Nephron progenitor cell (in vitro differentiated cells): ENCODE measurements around the gene AMACR.
A peak's percentile ranks its signal among the peaks of the same experiment; 100 is the strongest.

Experiments used
- DNase-seq: peaks from one replicate; pipeline ENCODE4 v3.0.0; 2021
- H3K27ac Mint-ChIP-seq: 2 replicates; pipeline ENCODE4 v1.8.0; 2021; ENCODE audit warnings: mild to moderate bottlenecking, moderate library complexity, mixed read lengths
- H3K27me3 Mint-ChIP-seq: 2 replicates; pipeline ENCODE4 v1.8.0; 2021; ENCODE audit warnings: mild to moderate bottlenecking, low read depth, mixed read lengths; ENCODE audit not compliant: poor library complexity
- H3K36me3 Mint-ChIP-seq: 2 replicates; pipeline ENCODE4 v1.8.0; 2021; ENCODE audit warnings: low read depth, mixed read lengths
- H3K4me1 Mint-ChIP-seq: 2 replicates; pipeline ENCODE4 v1.8.0; 2021; ENCODE audit warnings: mixed read lengths
- H3K4me3 Mint-ChIP-seq: 2 replicates; pipeline ENCODE4 v1.8.0; 2021; ENCODE audit warnings: mild to moderate bottlenecking, moderate library complexity, mixed read lengths
- H3K9me3 Mint-ChIP-seq: 2 replicates; pipeline ENCODE4 v1.8.0; 2021; ENCODE audit warnings: mild to moderate bottlenecking, moderate library complexity, mixed read lengths
- CTCF ChIP-seq: fragments of 200-600 bp; sonication (generic); IDR thresholded peaks from 2 replicates; pipeline ENCODE4 v1.5.0; 2021; ENCODE audit warnings: antibody characterized with exemption

Gene AMACR

DNA sequence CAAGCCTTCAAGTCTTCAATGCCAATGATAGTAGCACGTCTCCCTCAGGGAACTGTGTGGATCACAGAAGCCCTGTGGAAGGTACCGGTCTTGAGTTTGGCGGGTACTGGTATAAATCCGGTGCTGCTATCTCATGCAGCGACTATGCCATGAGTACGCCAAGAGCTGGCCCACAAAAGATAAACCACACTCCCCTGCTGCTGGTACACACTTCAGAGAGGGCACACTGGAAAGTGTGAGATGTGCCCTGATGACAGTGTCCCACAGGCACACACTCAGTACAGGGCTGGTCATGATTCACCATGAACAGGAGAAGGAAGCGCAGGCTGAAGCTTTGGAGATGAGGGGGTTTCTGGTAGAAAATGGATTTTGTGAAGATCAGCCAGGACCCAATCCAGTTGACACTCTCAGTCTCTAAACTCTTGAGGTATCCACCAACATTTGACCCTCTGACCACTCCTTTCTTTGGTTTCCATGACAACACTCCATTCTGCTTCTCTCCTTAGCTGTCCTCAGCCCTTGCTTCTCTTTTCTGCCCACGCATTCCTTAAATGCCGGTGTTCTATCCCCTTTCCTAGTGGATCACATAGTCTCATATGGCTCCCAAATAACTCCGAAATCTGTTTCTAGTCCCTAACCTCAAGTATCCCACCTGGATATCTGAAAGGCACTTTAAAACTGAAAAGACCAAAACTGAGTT is 5.1 kb downstream of the AMACR start:
- Mint-ChIP-seq H3K27ac (no peak overlapping the region), H3K27me3 (peaks cover 2% of the 10 kb centered on the region), H3K36me3 (peaks cover 50% of the 10 kb centered on the region), H3K4me1 (peaks cover 71% of the 10 kb centered on the region), H3K4me3 (no peak overlapping the region), H3K9me3 (no peaks in the 10 kb centered on the region)
- DNase-seq, result no peak
- no peak for TF ChIP-seq CTCF

DNA sequence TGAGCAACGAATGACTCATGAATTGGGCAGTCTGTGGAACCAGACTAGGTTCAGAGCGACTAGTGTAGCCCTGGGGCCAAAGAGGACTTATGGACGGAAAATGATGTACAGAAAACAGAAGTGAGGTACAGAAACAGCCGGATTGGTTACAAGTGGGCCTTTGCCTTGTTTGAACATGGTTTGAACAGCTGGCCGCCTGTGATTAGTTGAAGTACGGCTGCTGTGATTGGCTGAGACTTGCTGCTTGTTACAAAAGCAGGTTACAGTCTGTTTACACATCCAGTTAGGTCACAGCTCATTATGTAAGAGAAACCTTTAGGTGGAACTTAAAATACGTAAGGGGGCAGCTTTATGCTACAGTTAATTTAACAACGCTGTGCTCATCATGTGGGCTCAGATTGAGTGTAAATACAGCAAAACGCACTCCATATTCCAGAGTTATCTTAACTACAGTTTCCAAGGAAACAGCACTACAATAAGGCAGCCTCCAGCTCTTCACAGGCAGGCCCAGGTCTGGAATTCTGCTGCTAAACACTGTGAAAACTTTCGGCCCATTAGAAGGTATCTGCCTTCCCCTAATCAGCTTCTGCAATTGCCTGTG is 6.5 kb downstream of the AMACR start:
- Mint-ChIP-seq H3K9me3 (no peaks in the 10 kb centered on the region), H3K36me3 (peaks cover 57% of the 10 kb centered on the region), H3K4me1 (peaks cover 68% of the 10 kb centered on the region), H3K27me3 (peaks cover 2% of the 10 kb centered on the region), H3K27ac (peak overlapping the region; percentile 95), H3K4me3 (no peak overlapping the region)
- TF ChIP-seq CTCF, result no peak
- no peak for DNase-seq

DNA sequence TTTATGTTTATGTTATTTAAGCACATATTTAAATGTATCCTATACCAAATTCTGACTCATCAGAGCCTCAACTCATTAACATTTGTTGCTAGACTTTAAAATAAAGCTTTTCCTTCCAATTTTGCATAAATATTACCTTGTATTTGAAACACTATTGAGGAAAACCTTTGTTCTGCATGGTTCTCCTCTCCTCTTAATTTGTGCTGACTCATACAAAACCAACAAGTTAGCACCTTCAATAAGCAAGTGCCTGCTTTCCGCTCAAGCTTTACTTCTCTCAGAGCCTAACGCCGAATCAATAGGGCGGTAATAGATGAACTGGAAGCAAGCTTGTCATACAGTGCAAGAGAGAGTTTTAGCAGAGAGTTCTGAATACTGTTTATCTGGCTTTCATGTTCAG is 7.9 kb downstream of the AMACR start:
- Mint-ChIP-seq H3K27ac (no peak overlapping the region), H3K36me3 (peaks cover 50% of the 10 kb centered on the region), H3K27me3 (peaks cover 2% of the 10 kb centered on the region), H3K4me1 (peaks cover 68% of the 10 kb centered on the region), H3K9me3 (no peaks in the 10 kb centered on the region), H3K4me3 (no peak overlapping the region)
- no peak for TF ChIP-seq CTCF
- no peak for DNase-seq

DNA sequence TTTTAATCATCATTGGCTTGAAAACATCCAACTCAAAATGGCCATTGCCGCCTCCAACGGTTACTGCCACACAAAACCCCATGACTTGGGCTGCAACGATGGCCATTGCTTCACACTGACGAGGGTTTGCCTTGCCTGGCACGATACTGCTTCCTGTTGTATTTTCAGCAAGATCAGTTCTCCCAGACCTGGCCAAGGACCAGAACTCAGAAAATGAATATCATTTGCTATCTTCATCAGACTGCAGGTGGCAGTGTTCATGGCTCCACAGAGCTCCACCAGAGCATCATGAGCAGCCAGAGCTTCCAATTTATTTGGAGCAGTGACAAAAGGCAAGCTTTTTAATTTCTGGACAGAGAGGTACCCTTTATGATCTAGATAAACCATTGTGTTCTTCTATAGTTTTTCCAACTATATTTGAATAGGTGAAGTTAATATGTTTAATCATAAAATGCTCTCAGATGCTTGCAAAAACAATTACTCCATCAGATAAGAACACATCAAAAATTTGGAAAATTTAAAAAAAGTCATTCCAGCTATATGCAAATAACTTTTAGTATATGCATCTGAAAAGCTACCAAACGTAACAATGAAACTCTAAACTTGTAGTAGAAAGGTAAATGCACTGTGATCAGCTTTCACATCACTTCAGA is 10.4 kb downstream of the AMACR start:
- peak; percentile 36 for TF ChIP-seq CTCF
- H3K27ac Mint-ChIP-seq, result peak overlapping the region; percentile 88

GRCh38 chr5:33995865-33996264 is 12.0 kb downstream of the AMACR start:
- Mint-ChIP-seq H3K4me1 (peaks cover 37% of the 10 kb centered on the region), H3K27ac (peak overlapping the region; percentile 92), H3K36me3 (peaks cover 31% of the 10 kb centered on the region), H3K9me3 (no peaks in the 10 kb centered on the region), H3K4me3 (no peak overlapping the region), H3K27me3 (no peaks in the 10 kb centered on the region)
- no peak for DNase-seq
- TF ChIP-seq CTCF, result no peak

More for the DNA sequence above, 10.4 kb downstream of the AMACR start:
- no peak for DNase-seq
- H3K4me3 Mint-ChIP-seq, result no peak overlapping the region
- peaks cover 50% of the 10 kb centered on the region for H3K4me1 Mint-ChIP-seq
- no peaks in the 10 kb centered on the region for H3K9me3 Mint-ChIP-seq
- H3K36me3 Mint-ChIP-seq, result peaks cover 33% of the 10 kb centered on the region
- H3K27me3 Mint-ChIP-seq, result no peaks in the 10 kb centered on the region
